H1 (cell line): ENCODE measurements around the gene SHOX. TPM values are rescaled to one million over a fixed set of nuclear protein-coding genes. Genes with fewer than 3 reads are reported as not detected.

Source experiments
- CTCF ChIA-PET: fragments of 300-600 bp; sonication (Branson Sonifier 250); formaldehyde crosslinking; loops from one replicate; lab custom pipeline; 2021; ENCODE audit not compliant: partially characterized antibody; lab: Charles Lee
- POLR2A ChIA-PET: fragments of 300-600 bp; sonication (Branson Sonifier 250); formaldehyde crosslinking; loops from one replicate; lab custom pipeline; 2021; ENCODE audit warnings: inconsistent platforms; ENCODE audit not compliant: partially characterized antibody; lab: Charles Lee
- DNase-seq, 2 experiments: peaks; one replicate each; pipeline versions ENCODE4 v3.0.0 to v3.0.0-alpha.2; 2010 to 2022; ENCODE audit warnings: low spot score in 2 of 2, low read depth in 1 of 2, mixed read lengths in 1 of 2
- FAIRE-seq: peaks from 2 replicates; lab custom pipeline; 2011; peaks lifted over from hg19 to GRCh38; lab: Jason Lieb, UNC
- H2AFZ ChIP-seq: 2 replicates; pipeline ENCODE4 v1.8.1; 2012; ENCODE audit warnings: low read length, inconsistent platforms
- H2AK5ac ChIP-seq: 2 replicates; pipeline ENCODE4 v1.6.1; 2013; ENCODE audit warnings: low read depth, low read length
- H2BK120ac ChIP-seq: replicated peaks from 2 replicates; pipeline ENCODE3; 2013; ENCODE audit warnings: low read depth, low read length, inconsistent platforms
- H2BK12ac ChIP-seq: 2 replicates; pipeline ENCODE4 v1.6.1; 2013; ENCODE audit warnings: low read depth, low read length
- H2BK15ac ChIP-seq: 2 replicates; pipeline ENCODE4 v1.6.1; 2013; ENCODE audit warnings: low read length
- H2BK20ac ChIP-seq: 2 replicates; pipeline ENCODE4 v1.6.1; 2013; ENCODE audit warnings: low read length
- H2BK5ac ChIP-seq: 2 replicates; pipeline ENCODE4 v1.6.1; 2013; ENCODE audit warnings: low read depth, low read length
- H3K14ac ChIP-seq: 2 replicates; pipeline ENCODE4 v1.6.1; 2013; ENCODE audit warnings: inconsistent platforms; ENCODE audit not compliant: insufficient read length
- H3K18ac ChIP-seq: 2 replicates; pipeline ENCODE4 v1.6.1; 2013; ENCODE audit warnings: low read length; ENCODE audit errors: extremely low read depth
- H3K23ac ChIP-seq: 2 replicates; pipeline ENCODE4 v1.6.1; 2013; ENCODE audit warnings: inconsistent platforms; ENCODE audit not compliant: insufficient read length
- H3K23me2 ChIP-seq: 2 replicates; pipeline ENCODE4 v1.6.1; 2013; ENCODE audit warnings: low read depth, low read length
- H3K27ac ChIP-seq: 2 replicates; pipeline ENCODE4 v1.6.1; 2011; ENCODE audit warnings: low read depth, low read length, inconsistent platforms
- H3K27me3 ChIP-seq, 4 experiments: replicated peaks in 1 of 4; 1 replicate in 1 of 4; 2 replicates in 3 of 4; pipeline versions ENCODE4 v1.6.1 to v1.8.1; 2011 to 2013; ENCODE audit warnings: low read length in 3 of 4, mild to moderate bottlenecking in 3 of 4, inconsistent platforms in 2 of 4, mixed read lengths in 2 of 4, moderate library complexity in 1 of 4; ENCODE audit not compliant: control insufficient read depth in 3 of 4, insufficient read depth in 3 of 4; ENCODE audit errors: extremely low read depth in 1 of 4
- H3K36me3 ChIP-seq, 4 experiments: 2 replicates each; pipeline versions ENCODE4 v1.6.1 to v1.8.1; 2011 to 2013; ENCODE audit warnings: mild to moderate bottlenecking in 4 of 4, low read length in 3 of 4, moderate library complexity in 2 of 4, control low read depth in 1 of 4, inconsistent platforms in 1 of 4; ENCODE audit not compliant: insufficient read depth in 4 of 4, control insufficient read depth in 2 of 4
- H3K4ac ChIP-seq: replicated peaks from 2 replicates; pipeline ENCODE3; 2013; ENCODE audit warnings: low read length, low read depth, mixed read lengths, inconsistent platforms; ENCODE audit not compliant: insufficient read length
- H3K4me1 ChIP-seq, 4 experiments: replicated peaks in 1 of 4; 1 replicate in 1 of 4; 2 replicates in 3 of 4; pipeline versions ENCODE4 v1.6.1 to v1.8.1; 2011 to 2013; ENCODE audit warnings: low read length in 3 of 4, inconsistent platforms in 2 of 4, mixed read lengths in 1 of 4; ENCODE audit not compliant: insufficient read depth in 4 of 4, control insufficient read depth in 3 of 4
- H3K4me2 ChIP-seq, 2 experiments: 2 replicates each; pipeline versions ENCODE4 v1.6.1 to v1.8.1; 2011 to 2013; ENCODE audit warnings: low read depth in 2 of 2, low read length in 2 of 2, control low read depth in 1 of 2, inconsistent platforms in 1 of 2, mild to moderate bottlenecking in 1 of 2; ENCODE audit not compliant: insufficient read depth in 1 of 2
- H3K4me3 ChIP-seq, 4 experiments: fragments of 200-600, 300-600 bp in 1 of 4; sonication (generic), shearing (Covaris generic), sonication (Bioruptor Twin) in 1 of 4; 2 replicates each; pipeline versions ENCODE4 v1.5.1 to v1.8.1; 2011 to 2016; ENCODE audit warnings: low read length in 4 of 4, low read depth in 3 of 4, control low read depth in 2 of 4, inconsistent platforms in 2 of 4, mild to moderate bottlenecking in 2 of 4, mixed read lengths in 1 of 4, moderate library complexity in 1 of 4; ENCODE audit not compliant: insufficient read depth in 2 of 4; ENCODE audit errors: extremely low read depth in 1 of 4
- H3K56ac ChIP-seq: replicated peaks from 2 replicates; pipeline ENCODE3; 2013; ENCODE audit warnings: low read depth, mild to moderate bottlenecking, mixed read lengths, low read length, inconsistent platforms; ENCODE audit not compliant: insufficient read length
- H3K79me1 ChIP-seq: 2 replicates; pipeline ENCODE4 v1.6.1; 2013; ENCODE audit warnings: low read depth, low read length, control low read depth
- H3K79me2 ChIP-seq, 2 experiments: 2 replicates each; pipeline versions ENCODE4 v1.6.1 to v1.8.1; 2012 to 2013; ENCODE audit warnings: low read length in 2 of 2, mild to moderate bottlenecking in 2 of 2, inconsistent platforms in 1 of 2; ENCODE audit not compliant: insufficient read depth in 2 of 2, control insufficient read depth in 1 of 2
- H3K9ac ChIP-seq, 4 experiments: replicated peaks in 1 of 4; 1 replicate in 1 of 4; 2 replicates in 3 of 4; pipeline versions ENCODE4 v1.6.1 to v1.8.1; 2011 to 2013; ENCODE audit warnings: low read depth in 3 of 4, low read length in 3 of 4, control low read depth in 2 of 4, mild to moderate bottlenecking in 2 of 4, moderate library complexity in 2 of 4, inconsistent platforms in 1 of 4; ENCODE audit errors: extremely low read depth in 1 of 4
- H3K9me3 ChIP-seq, 2 experiments: 2 replicates each; pipeline versions ENCODE4 v1.6.1 to v1.8.1; 2012 to 2013; ENCODE audit warnings: mild to moderate bottlenecking in 2 of 2, moderate library complexity in 2 of 2, control low read depth in 1 of 2, inconsistent platforms in 1 of 2, low read depth in 1 of 2, low read length in 1 of 2, mixed read lengths in 1 of 2; ENCODE audit not compliant: insufficient read depth in 2 of 2
- H4K20me1 ChIP-seq, 2 experiments: replicated peaks in 1 of 2; 2 replicates each; pipeline versions ENCODE3 to v1.8.1; 2011 to 2013; ENCODE audit warnings: inconsistent platforms in 2 of 2, low read length in 2 of 2, mild to moderate bottlenecking in 1 of 2; ENCODE audit not compliant: insufficient read depth in 2 of 2, control insufficient read depth in 1 of 2
- H4K5ac ChIP-seq: 2 replicates; pipeline ENCODE4 v1.6.1; 2013; ENCODE audit warnings: low read length, low read depth, mixed read lengths, inconsistent platforms; ENCODE audit not compliant: insufficient read length
- H4K8ac ChIP-seq: 2 replicates; pipeline ENCODE4 v1.8.0; 2013; ENCODE audit warnings: mild to moderate bottlenecking, moderate library complexity, low read length, inconsistent platforms; ENCODE audit not compliant: insufficient read depth; ENCODE audit errors: extremely low read depth
- H4K91ac ChIP-seq: replicated peaks from 2 replicates; pipeline ENCODE3; 2013; ENCODE audit warnings: low read length, mixed read lengths, inconsistent platforms; ENCODE audit not compliant: insufficient read length
- CREB1 ChIP-seq: IDR thresholded peaks from 2 replicates; pipeline ENCODE4 v1.6.1; 2012; ENCODE audit warnings: inconsistent platforms
- KDM5A ChIP-seq: fragments of 200-600 bp; IDR thresholded peaks from 2 replicates; pipeline ENCODE4 v1.7.1; 2012; ENCODE audit warnings: mild to moderate bottlenecking, low read length, inconsistent platforms, mixed read lengths
- PHF8 ChIP-seq: fragments of 200-600 bp; sonication (generic); conservative IDR thresholded peaks from 2 replicates; pipeline ENCODE4 v1.7.1; 2012; ENCODE audit warnings: low read depth, mild to moderate bottlenecking, inconsistent platforms, low read length, moderate library complexity
- SAP30 ChIP-seq: fragments of 300-600 bp; sonication (generic); IDR thresholded peaks from 2 replicates; pipeline ENCODE4 v1.7.1; 2012; ENCODE audit warnings: low read length, moderate library complexity, mild to moderate bottlenecking, inconsistent platforms; ENCODE audit not compliant: insufficient read depth, insufficient replicate concordance
- SIN3A ChIP-seq, 2 experiments: IDR thresholded peaks in 1 of 2; conservative IDR thresholded peaks in 1 of 2; 2 replicates each; pipeline ENCODE4 v1.6.1; 2011 to 2012; ENCODE audit warnings: low read length in 2 of 2, improper control_type of control experiment in 1 of 2, low read depth in 1 of 2, mild to moderate bottlenecking in 1 of 2
- SP4 ChIP-seq: IDR thresholded peaks from 2 replicates; pipeline ENCODE4 v1.6.1; 2012; ENCODE audit warnings: low read length, inconsistent platforms
- SRF ChIP-seq: IDR thresholded peaks from 2 replicates; pipeline ENCODE4 v1.6.1; 2011; ENCODE audit warnings: mild to moderate bottlenecking, low read depth, low read length, moderate library complexity
- TAF7 ChIP-seq: optimal IDR thresholded peaks from 2 replicates; pipeline ENCODE3; 2011; ENCODE audit warnings: low read depth, mild to moderate bottlenecking, inconsistent platforms, low read length, moderate library complexity, borderline replicate concordance
- ZNF274 ChIP-seq: IDR thresholded peaks from 2 replicates; pipeline ENCODE4 v1.7.0; 2012; ENCODE audit warnings: low read length, borderline replicate concordance; ENCODE audit errors: extremely low read depth
- WGBS, 2 experiments: shearing (Covaris generic) in 1 of 2; methylation state at CpG; one replicate each; pipeline versions ENCODE4 v1.1.6 to v1.1.7; 2013 to 2015; ENCODE audit warnings: low lambda C conversion rate in 2 of 2, mixed read lengths in 2 of 2, inconsistent platforms in 1 of 2, low coverage in 1 of 2, missing lambda C conversion rate in 1 of 2; ENCODE audit not compliant: insufficient replicate concordance in 2 of 2, insufficient coverage in 1 of 2, insufficient read length in 1 of 2; ENCODE audit errors: extremely low coverage in 1 of 2, missing lambda C conversion rate in 1 of 2; 5-methylcytosine and 5-hydroxymethylcytosine counted together
- polyA plus RNA-seq, 7 experiments: library from polyadenylated mRNA; depleted of rRNA in 3 of 7; stranded (reverse) in 5 of 7; unstranded in 2 of 7; fragments of >200 nt in 5 of 7; fragments of 200-250 nt in 2 of 7; gene quantifications; 1 replicate in 5 of 7; 2 replicates in 1 of 7; 4 replicates in 1 of 7; pipeline versions ENCODE4 v1.2.1 to v1.2.3, GENCODE V29; 2011 to 2013; ENCODE audit warnings: missing spikeins in 2 of 7, mixed read lengths in 2 of 7
- total RNA-seq: library from RNA; stranded (reverse); fragmentation: NEBNext Ultra II Directional; extraction: Animal tissue kit (Norgen Biotek cat#: 25700); gene quantifications from 2 replicates; pipeline ENCODE4 v1.2.1, GENCODE V29; 2021
- TF ChIP-seq, protein P1 (sequence below): IDR thresholded peaks from 2 replicates; pipeline ENCODE4 v1.6.1; 2012; ENCODE audit warnings: inconsistent platforms
- TF ChIP-seq, protein P2 (sequence below): IDR thresholded peaks from 2 replicates; pipeline ENCODE4 v1.6.1; 2011; ENCODE audit warnings: low read depth, mild to moderate bottlenecking, low read length; ENCODE audit not compliant: insufficient read depth

Gene SHOX
- total and polyA plus RNA-seq, 2 of the 8 experiments (the other 6 are each of a cell fraction or from before 2014, with no cell fraction given): 0.05 to 0.15 TPM

DNA sequence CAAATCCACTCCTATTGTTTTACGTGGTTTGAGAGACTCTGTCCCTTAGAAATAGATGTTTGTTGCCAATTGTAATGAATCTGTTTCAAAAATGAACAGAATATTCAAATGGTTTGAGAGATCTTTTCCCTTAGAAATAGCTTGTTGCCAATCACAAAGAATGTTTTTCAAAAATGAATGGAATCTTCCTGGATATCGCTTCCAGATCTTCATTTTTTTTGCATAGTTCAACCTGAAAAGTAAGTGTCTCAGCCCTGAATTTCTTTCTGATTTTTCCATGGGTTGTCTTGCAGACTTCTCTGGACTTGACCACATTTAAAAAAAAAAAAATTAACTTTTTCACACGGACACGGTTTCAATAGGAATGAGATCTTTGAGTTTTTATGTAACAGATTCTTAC lies 22.7 kb downstream of the SHOX start:
- 88% methylated on average over 4 of the region's 4 CpGs; no CpG with 5 or more reads in 1 of the 2 experiments for WGBS, 2 experiments
- DNase-seq (no peak), FAIRE-seq (no peak)
- Histone ChIP-seq H3K79me2 (no peaks in the 10 kb centered on the region), H2AFZ (no peak overlapping the region), H2BK15ac (no peak overlapping the region), H4K20me1 (no peaks in the 10 kb centered on the region), H3K4me3 (no peak overlapping the region), H3K27ac (no peak overlapping the region), H3K23me2 (no peaks in the 10 kb centered on the region), H2BK20ac (no peak overlapping the region), H2AK5ac (no peak overlapping the region), H3K9ac (no peak overlapping the region), H3K9me3 (no peaks in the 10 kb centered on the region), H4K8ac (no peak overlapping the region), H3K27me3 (peaks cover 0 to 3% (median 1%) of the 10 kb centered on the region in 4 experiments; a peak in 2 of 7 replicates), H2BK12ac (no peak overlapping the region), H3K36me3 (no peaks in the 10 kb centered on the region), H3K18ac (no peak overlapping the region), H4K91ac (no peak overlapping the region), H3K4me1 (peaks cover 0 to 13% (median 4%) of the 10 kb centered on the region in 4 experiments; a peak in 5 of 7 replicates), H3K4me2 (no peak overlapping the region), H3K79me1 (no peaks in the 10 kb centered on the region), H3K4ac (no peak overlapping the region), H2BK120ac (no peak overlapping the region), H3K56ac (no peak overlapping the region), H3K14ac (no peak overlapping the region), H3K23ac (no peak overlapping the region), H4K5ac (no peak overlapping the region), H2BK5ac (no peak overlapping the region)
- TF ChIP-seq SRF: no peak
- TF ChIP-seq SP4: no peak
- TF ChIP-seq SAP30: no peak
- TF ChIP-seq SIN3A (conservative IDR thresholded peaks at IDR 0.05 in 1 of 2, IDR thresholded peaks at IDR 0.05 in 1 of 2; ENCODE audit: low read depth in 1 of 2, low read length in 2 of 2): no peak
- no peak for TF ChIP-seq TAF7
- TF ChIP-seq CREB1: no peak
- TF ChIP-seq, protein P1, sequence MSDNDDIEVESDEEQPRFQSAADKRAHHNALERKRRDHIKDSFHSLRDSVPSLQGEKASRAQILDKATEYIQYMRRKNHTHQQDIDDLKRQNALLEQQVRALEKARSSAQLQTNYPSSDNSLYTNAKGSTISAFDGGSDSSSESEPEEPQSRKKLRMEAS: no peak
- no peak for TF ChIP-seq ZNF274
- TF ChIP-seq PHF8: no peak
- TF ChIP-seq KDM5A: no peak
- TF ChIP-seq, protein P2, sequence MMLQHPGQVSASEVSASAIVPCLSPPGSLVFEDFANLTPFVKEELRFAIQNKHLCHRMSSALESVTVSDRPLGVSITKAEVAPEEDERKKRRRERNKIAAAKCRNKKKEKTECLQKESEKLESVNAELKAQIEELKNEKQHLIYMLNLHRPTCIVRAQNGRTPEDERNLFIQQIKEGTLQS: no peak
- ChIA-PET CTCF (no interaction called here), POLR2A (no interaction called here)
